HepG2 (cell line): ENCODE measurements around the gene CNKSR3. TPM values are rescaled to one million over a fixed set of nuclear protein-coding genes. Genes with fewer than 3 reads are reported as not detected.
A peak's percentile ranks its signal among the peaks of the same experiment; 100 is the strongest.

Source experiments
- CBX1 ChIP-seq: IDR thresholded peaks from one replicate; pipeline ENCODE4 v1.6.1; 2016; ENCODE audit warnings: antibody characterized with exemption, low read depth
- GABPA ChIP-seq, 2 experiments: IDR thresholded peaks; 2 replicates each; pipeline ENCODE4 v1.6.1; 2011 to 2016; ENCODE audit warnings: low read depth in 2 of 2, low read length in 1 of 2, missing biosample characterization in 1 of 2, missing genetic modification characterization in 1 of 2
- GABPB1 ChIP-seq: IDR thresholded peaks from 2 replicates; pipeline ENCODE4 v1.6.1; 2016; ENCODE audit warnings: mild to moderate bottlenecking, missing genetic modification reagents, moderate library complexity, missing compliant biosample characterization
- HOXD1 ChIP-seq: sonication (generic); formaldehyde crosslinking; IDR thresholded peaks from 2 replicates; pipeline ENCODE4 v1.5.0; 2020; ENCODE audit warnings: missing genetic modification reagents
- IKZF4 ChIP-seq: sonication (generic); formaldehyde crosslinking; IDR thresholded peaks from 2 replicates; pipeline ENCODE4 v1.5.1; 2020; ENCODE audit warnings: borderline replicate concordance, mild to moderate bottlenecking, low read depth, missing genetic modification reagents; ENCODE audit errors: not compliant biosample characterization
- MAX ChIP-seq: IDR thresholded peaks from 2 replicates; pipeline ENCODE4 v1.6.1; 2012; ENCODE audit warnings: inconsistent platforms
- NAIF1 ChIP-seq: sonication (generic); formaldehyde crosslinking; IDR thresholded peaks from 2 replicates; pipeline ENCODE4 v1.5.0; 2020; ENCODE audit warnings: mild to moderate bottlenecking, missing genetic modification reagents, borderline replicate concordance
- NCOR1 ChIP-seq: fragments of 200-600 bp; sonication (generic); IDR thresholded peaks from 2 replicates; pipeline ENCODE4 v1.7.0; 2017; ENCODE audit warnings: antibody characterized with exemption, low read length, borderline replicate concordance
- NFATC3 ChIP-seq: sonication (generic); formaldehyde crosslinking; IDR thresholded peaks from 2 replicates; pipeline ENCODE4 v1.5.1; 2020; ENCODE audit warnings: mild to moderate bottlenecking, missing genetic modification reagents
- NFKBIZ ChIP-seq: IDR thresholded peaks from 2 replicates; pipeline ENCODE4 v1.6.1; 2018; ENCODE audit warnings: missing genetic modification reagents, missing compliant biosample characterization
- NR0B2 ChIP-seq: sonication (generic); formaldehyde crosslinking; IDR thresholded peaks from 2 replicates; pipeline ENCODE4 v1.4.0; 2020; ENCODE audit warnings: mild to moderate bottlenecking, missing genetic modification reagents
- RBFOX2 ChIP-seq: fragments of 200-400 bp; formaldehyde crosslinking; IDR thresholded peaks from 2 replicates; pipeline ENCODE4 v1.6.1; 2017; ENCODE audit warnings: low read depth, mild to moderate bottlenecking, low read length
- RELA ChIP-seq: sonication (generic); formaldehyde crosslinking; IDR thresholded peaks from 2 replicates; pipeline ENCODE4 v1.4.0; 2020; ENCODE audit warnings: missing genetic modification reagents
- RORA ChIP-seq: sonication (generic); formaldehyde crosslinking; IDR thresholded peaks from 2 replicates; pipeline ENCODE4 v1.5.0; 2020; ENCODE audit warnings: mild to moderate bottlenecking, missing genetic modification reagents, moderate library complexity
- SIX4 ChIP-seq: sonication (generic); formaldehyde crosslinking; IDR thresholded peaks from 2 replicates; pipeline ENCODE4 v1.4.0; 2020; ENCODE audit warnings: missing genetic modification reagents
- TRIM22 ChIP-seq: fragments of 450-650 bp; IDR thresholded peaks from 2 replicates; pipeline ENCODE4 v1.6.1; 2017
- ZFP82 ChIP-seq: sonication (generic); formaldehyde crosslinking; IDR thresholded peaks from 2 replicates; pipeline ENCODE4 v1.5.1; 2020; ENCODE audit warnings: mild to moderate bottlenecking, missing genetic modification reagents, borderline replicate concordance
- ZKSCAN1 ChIP-seq: fragments of 150-350 bp; IDR thresholded peaks from 2 replicates; pipeline ENCODE4 v1.6.1; 2014; ENCODE audit warnings: low read length
- ZNF232 ChIP-seq: sonication (generic); formaldehyde crosslinking; IDR thresholded peaks from 2 replicates; pipeline ENCODE4 v1.4.0; 2020; ENCODE audit warnings: missing genetic modification reagents, borderline replicate concordance
- ZNF343 ChIP-seq: sonication (generic); formaldehyde crosslinking; IDR thresholded peaks from 2 replicates; pipeline ENCODE4 v1.4.0; 2020; ENCODE audit warnings: mild to moderate bottlenecking, missing genetic modification reagents
- ZNF615 ChIP-seq: sonication (generic); formaldehyde crosslinking; IDR thresholded peaks from 2 replicates; pipeline ENCODE4 v1.5.0; 2020; ENCODE audit warnings: mild to moderate bottlenecking, missing genetic modification reagents, borderline replicate concordance
- ZNF772 ChIP-seq: sonication (generic); formaldehyde crosslinking; IDR thresholded peaks from 2 replicates; pipeline ENCODE4 v1.5.0; 2020; ENCODE audit warnings: mild to moderate bottlenecking, missing genetic modification reagents
- ZNF850 ChIP-seq: sonication (generic); formaldehyde crosslinking; conservative IDR thresholded peaks from 2 replicates; pipeline ENCODE4 v1.9.0; 2021; ENCODE audit warnings: mild to moderate bottlenecking, missing genetic modification reagents
- polyA plus RNA-seq, 8 experiments: library from polyadenylated mRNA; depleted of rRNA in 3 of 8; stranded (reverse) in 7 of 8; unstranded in 1 of 8; fragments of >200 nt; fragmentation: Illumina TruSeq in 4 of 8; extraction: Trizol in 4 of 8; gene quantifications; 2 replicates each; pipeline versions ENCODE4 v1.2.1 to v1.2.3, GENCODE V29; 2011 to 2016; ENCODE audit warnings: low read depth in 4 of 8, missing spikeins in 1 of 8, mixed read lengths in 1 of 8; ENCODE audit not compliant: insufficient read depth in 1 of 8
- total RNA-seq, 5 experiments: library from RNA; depleted of rRNA; stranded (reverse); fragments of >200 nt; fragmentation: Illumina TruSeq; extraction: Trizol; gene quantifications; 2 replicates each; pipeline ENCODE4 v1.2.3, GENCODE V29; 2016; ENCODE audit warnings: low read depth in 1 of 5
- TF ChIP-seq, protein P1 (sequence below): sonication (generic); formaldehyde crosslinking; IDR thresholded peaks from 2 replicates; pipeline ENCODE4 v1.4.0; 2020; ENCODE audit warnings: missing genetic modification reagents, mild to moderate bottlenecking, borderline replicate concordance
- TF ChIP-seq, protein P2 (sequence below): sonication (generic); formaldehyde crosslinking; IDR thresholded peaks from 2 replicates; pipeline ENCODE4 v1.4.0; 2020; ENCODE audit warnings: mild to moderate bottlenecking, missing genetic modification reagents

Gene CNKSR3
- total and polyA plus RNA-seq, 2 of the 13 experiments (the other 11 are each of a cell fraction or from before 2014, with no cell fraction given) = 9.2 to 38.6 TPM

DNA sequence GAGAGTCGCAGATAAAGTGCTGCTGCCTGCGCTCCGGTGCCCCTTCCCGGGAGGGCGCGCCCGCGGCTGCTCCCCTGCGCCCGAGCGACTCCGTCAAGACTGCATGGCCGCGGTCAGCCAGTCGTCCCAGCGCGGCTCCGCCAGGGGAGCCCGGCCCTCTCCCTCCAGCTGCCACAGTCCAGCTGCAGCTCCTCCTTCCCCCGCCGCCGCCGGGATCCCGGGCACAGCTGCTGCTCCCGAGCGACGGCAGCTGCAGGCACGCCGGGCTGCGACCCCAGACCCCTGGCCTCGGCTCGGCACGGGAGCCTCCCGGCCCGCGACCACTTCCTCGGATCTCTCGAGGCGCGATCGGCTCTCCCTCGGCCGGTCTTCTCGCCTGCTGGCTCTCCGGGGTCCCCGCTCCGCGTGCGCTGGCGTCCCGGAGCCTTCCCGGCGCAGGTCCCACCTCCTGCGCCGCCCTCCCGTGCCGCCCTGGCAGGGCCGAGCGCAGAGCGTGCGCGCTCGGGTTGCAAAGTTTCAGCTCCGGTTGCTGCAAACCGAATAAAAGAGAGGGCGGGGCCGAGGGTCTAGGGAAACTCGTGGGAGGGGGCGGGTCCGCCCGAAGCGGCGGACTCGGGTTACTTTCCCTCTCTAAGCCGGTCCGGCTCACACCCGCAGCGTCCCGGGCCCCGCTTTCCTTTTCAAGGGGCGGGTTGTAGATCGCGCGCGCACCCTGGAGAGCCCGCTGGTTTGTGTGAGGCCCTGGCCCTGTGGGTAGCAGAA, at the start of gene CNKSR3 (continued):
- TF ChIP-seq IKZF4 (peak; percentile 52), GABPB1 (peak; percentile 76), MAX (peak; percentile 93), RELA (CRISPR knock-in tag) (peak; percentile 37; the same call in 1 of the 2 replicates), NCOR1 (no peak; the same call in 1 of the 2 replicates), NR0B2 (CRISPR knock-in tag) (peak; percentile 82; the same call in 1 of the 2 replicates), ZNF615 (CRISPR knock-in tag) (0 out of 2 replicates have a peak, but pooled peaks have one; percentile 6), ZNF232 (CRISPR knock-in tag) (no peak), TRIM22 (no peak), ZNF772 (CRISPR knock-in tag) (peak; percentile 70), HOXD1 (CRISPR knock-in tag) (0 out of 2 replicates have a peak, but pooled peaks have one; percentile 38), ZKSCAN1 (no peak), GABPA (IDR thresholded peaks at IDR 0.05; ENCODE audit: low read depth, low read length) (no peak), GABPA (CRISPR knock-in tag; IDR thresholded peaks at IDR 0.05; ENCODE audit: low read depth) (no peak), CBX1 (peak; percentile 58), ZNF343 (CRISPR knock-in tag) (peak; percentile 47; the same call in 1 of the 2 replicates), ZFP82 (CRISPR knock-in tag) (peak; percentile 97), RORA (CRISPR knock-in tag) (no peak), NFKBIZ (CRISPR knock-in tag) (no peak), RBFOX2 (peak; percentile 95), NFATC3 (0 out of 2 replicates have a peak, but pooled peaks have one; percentile 72), NAIF1 (no peak), ZNF850 (CRISPR knock-in tag) (peak; percentile 94; the same call in 1 of the 2 replicates), SIX4 (CRISPR knock-in tag) (peak; percentile 91)
- TF ChIP-seq, protein P1, sequence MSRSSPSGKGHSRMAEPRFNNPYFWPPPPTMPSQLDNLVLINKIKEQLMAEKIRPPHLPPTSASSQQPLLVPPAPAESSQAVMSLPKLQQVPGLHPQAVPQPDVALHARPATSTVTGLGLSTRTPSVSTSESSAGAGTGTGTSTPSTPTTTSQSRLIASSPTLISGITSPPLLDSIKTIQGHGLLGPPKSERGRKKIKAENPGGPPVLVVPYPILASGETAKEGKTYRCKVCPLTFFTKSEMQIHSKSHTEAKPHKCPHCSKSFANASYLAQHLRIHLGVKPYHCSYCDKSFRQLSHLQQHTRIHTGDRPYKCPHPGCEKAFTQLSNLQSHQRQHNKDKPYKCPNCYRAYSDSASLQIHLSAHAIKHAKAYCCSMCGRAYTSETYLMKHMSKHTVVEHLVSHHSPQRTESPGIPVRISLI (CRISPR knock-in tag) = peak; percentile 72; the same call in 1 of the 2 replicates
- TF ChIP-seq, protein P2, sequence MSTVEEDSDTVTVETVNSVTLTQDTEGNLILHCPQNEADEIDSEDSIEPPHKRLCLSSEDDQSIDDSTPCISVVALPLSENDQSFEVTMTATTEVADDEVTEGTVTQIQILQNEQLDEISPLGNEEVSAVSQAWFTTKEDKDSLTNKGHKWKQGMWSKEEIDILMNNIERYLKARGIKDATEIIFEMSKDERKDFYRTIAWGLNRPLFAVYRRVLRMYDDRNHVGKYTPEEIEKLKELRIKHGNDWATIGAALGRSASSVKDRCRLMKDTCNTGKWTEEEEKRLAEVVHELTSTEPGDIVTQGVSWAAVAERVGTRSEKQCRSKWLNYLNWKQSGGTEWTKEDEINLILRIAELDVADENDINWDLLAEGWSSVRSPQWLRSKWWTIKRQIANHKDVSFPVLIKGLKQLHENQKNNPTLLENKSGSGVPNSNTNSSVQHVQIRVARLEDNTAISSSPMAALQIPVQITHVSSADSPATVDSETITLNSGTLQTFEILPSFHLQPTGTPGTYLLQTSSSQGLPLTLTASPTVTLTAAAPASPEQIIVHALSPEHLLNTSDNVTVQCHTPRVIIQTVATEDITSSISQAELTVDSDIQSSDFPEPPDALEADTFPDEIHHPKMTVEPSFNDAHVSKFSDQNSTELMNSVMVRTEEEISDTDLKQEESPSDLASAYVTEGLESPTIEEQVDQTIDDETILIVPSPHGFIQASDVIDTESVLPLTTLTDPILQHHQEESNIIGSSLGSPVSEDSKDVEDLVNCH (CRISPR knock-in tag) = no peak
